DOHH2 (cell line): Measurements from ENCODE around the gene TMEM203.
A peak's percentile ranks its signal among the peaks of the same experiment; 100 is the strongest.

ENCODE experiments used
- H3F3A ChIP-seq: fragments of 200-600 bp; sonication (generic), shearing (Covaris generic); 2 replicates; pipeline ENCODE4 v1.6.0; 2016; ENCODE audit warnings: antibody characterized with exemption, mild to moderate bottlenecking; ENCODE audit not compliant: control insufficient read depth, insufficient read depth
- H3K27ac ChIP-seq: fragments of 200-600 bp; sonication (generic); 2 replicates; pipeline ENCODE4 v1.5.1; 2014; ENCODE audit warnings: low read depth, mild to moderate bottlenecking, low read length, moderate library complexity
- H3K27me3 ChIP-seq: fragments of 200-600 bp; sonication (generic); 2 replicates; pipeline ENCODE4 v1.6.1; 2014; ENCODE audit warnings: mild to moderate bottlenecking, low read length, mixed read lengths; ENCODE audit not compliant: control insufficient read depth
- H3K36me3 ChIP-seq: fragments of 200-600 bp; sonication (generic); 2 replicates; pipeline ENCODE4 v1.6.1; 2014; ENCODE audit warnings: mild to moderate bottlenecking, low read length, moderate library complexity, mixed read lengths; ENCODE audit not compliant: control insufficient read depth
- H3K4me1 ChIP-seq: fragments of 200-600 bp; sonication (generic); 2 replicates; pipeline ENCODE4 v1.6.1; 2014; ENCODE audit warnings: mild to moderate bottlenecking, low read length, mixed read lengths; ENCODE audit not compliant: control insufficient read depth
- H3K4me2 ChIP-seq: fragments of 200-600 bp; sonication (generic); 2 replicates; pipeline ENCODE4 v1.6.0; 2014; ENCODE audit warnings: mild to moderate bottlenecking, low read length, moderate library complexity
- H3K4me3 ChIP-seq: fragments of 200-600 bp; sonication (generic); 2 replicates; pipeline ENCODE4 v1.5.1; 2014; ENCODE audit warnings: mild to moderate bottlenecking, low read length, mixed read lengths
- H3K79me2 ChIP-seq: fragments of 200-600 bp; sonication (generic); 2 replicates; pipeline ENCODE4 v1.6.1; 2014; ENCODE audit warnings: mild to moderate bottlenecking, low read length, mixed read lengths; ENCODE audit not compliant: control insufficient read depth
- H3K9me2 ChIP-seq: fragments of 200-600 bp; sonication (generic); replicated peaks from 2 replicates; pipeline ENCODE4 v1.6.1; 2014; ENCODE audit warnings: mild to moderate bottlenecking, low read length, mixed read lengths; ENCODE audit not compliant: control insufficient read depth
- H3K9me3 ChIP-seq: fragments of 200-600 bp; sonication (generic); 2 replicates; pipeline ENCODE4 v1.6.1; 2014; ENCODE audit warnings: antibody characterized with exemption, low read length, mixed read lengths; ENCODE audit not compliant: control insufficient read depth, insufficient read depth
- H4K20me1 ChIP-seq: fragments of 200-600 bp; sonication (generic); 2 replicates; pipeline ENCODE4 v1.6.0; 2014; ENCODE audit warnings: low read depth, mild to moderate bottlenecking, antibody characterized with exemption, low read length, moderate library complexity; ENCODE audit not compliant: control insufficient read depth, insufficient read depth
- CTCF ChIP-seq: fragments of 200-600 bp; sonication (generic); IDR thresholded peaks from one replicate; pipeline ENCODE4 v1.5.1; 2014; ENCODE audit warnings: antibody characterized with exemption, mild to moderate bottlenecking, low read depth, low read length; ENCODE audit not compliant: poor library complexity, severe bottlenecking
- EZH2phosphoT487 ChIP-seq: fragments of 200-600 bp; sonication (generic); IDR thresholded peaks from 2 replicates; pipeline ENCODE4 v1.6.1; 2017; ENCODE audit warnings: borderline replicate concordance, mild to moderate bottlenecking, antibody characterized with exemption, low read length, moderate library complexity, mixed read lengths

Gene TMEM203

GRCh38 chr9:137191691-137192447 is 13.6 kb downstream of the TMEM203 start:
- no peaks in the 10 kb centered on the region for H3K9me2 ChIP-seq
- no peak overlapping the region for H3K4me3 ChIP-seq
- TF ChIP-seq CTCF = no peak
- TF ChIP-seq EZH2phosphoT487 = no peak
- no peak overlapping the region for H3K27ac ChIP-seq
- H4K20me1 ChIP-seq = no peaks in the 10 kb centered on the region
- H3K4me1 ChIP-seq = peaks cover 23% of the 10 kb centered on the region
- H3K4me2 ChIP-seq = no peak overlapping the region
- H3K9me3 ChIP-seq = no peaks in the 10 kb centered on the region
- peaks cover 39% of the 10 kb centered on the region for H3K36me3 ChIP-seq
- peaks cover 39% of the 10 kb centered on the region for H3K79me2 ChIP-seq
- no peaks in the 10 kb centered on the region for H3F3A ChIP-seq
- H3K27me3 ChIP-seq = no peaks in the 10 kb centered on the region

GRCh38 chr9:137191245-137191644 is 14.2 kb downstream of the TMEM203 start:
- H4K20me1 ChIP-seq = no peaks in the 10 kb centered on the region
- H3K4me2 ChIP-seq = no peak overlapping the region
- peaks cover 29% of the 10 kb centered on the region for H3K4me1 ChIP-seq
- peaks cover 45% of the 10 kb centered on the region for H3K79me2 ChIP-seq
- TF ChIP-seq CTCF (no peak), EZH2phosphoT487 (no peak)
- H3K9me3 ChIP-seq = no peaks in the 10 kb centered on the region
- no peak overlapping the region for H3K4me3 ChIP-seq
- H3K27me3 ChIP-seq = no peaks in the 10 kb centered on the region
- H3F3A ChIP-seq = no peaks in the 10 kb centered on the region
- no peaks in the 10 kb centered on the region for H3K9me2 ChIP-seq
- H3K27ac ChIP-seq = no peak overlapping the region
- peaks cover 39% of the 10 kb centered on the region for H3K36me3 ChIP-seq

- Histone ChIP-seq H3F3A (no peaks in the 10 kb centered on the region), H3K79me2 (peaks cover 54% of the 10 kb centered on the region), H4K20me1 (no peaks in the 10 kb centered on the region), H3K27me3 (no peaks in the 10 kb centered on the region), H3K36me3 (peaks cover 44% of the 10 kb centered on the region), H3K4me1 (peaks cover 29% of the 10 kb centered on the region), H3K9me2 (no peaks in the 10 kb centered on the region), H3K9me3 (no peaks in the 10 kb centered on the region), H3K4me2 (peak overlapping the region; percentile 72), H3K27ac (no peak overlapping the region), H3K4me3 (peak overlapping the region; percentile 95)
- TF ChIP-seq EZH2phosphoT487 (no peak), CTCF (no peak)
These were observed 15.1 kb downstream of the TMEM203 start for GRCh38 chr9:137190315-137190856.
